GM21825 (cell line): Measurements from ENCODE around the gene PMPCB.
"Not testable (repeated sequence)": the region's sequence is repeated elsewhere in the genome, so short reads cannot be mapped to it uniquely, and the experiment has no call there.

Experiments
- ATAC-seq: cut with Tn5 transposase; IDR thresholded peaks from one replicate; pipeline ENCODE4 v1.9.1; 2021; ENCODE audit warnings: mild to moderate bottlenecking, moderate library complexity; ENCODE audit not compliant: unreplicated experiment

The PMPCB gene

GRCh38 chr7:103296901-103297836 is at the start of gene PMPCB:
Gene PMPCB, plus strand, starts transcription at chr7:103297435. Its CDS starts 25 bp downstream, at chr7:103297460.
- peak; percentile 93 for ATAC-seq

GRCh38 chr7:103253699-103254506 is 43.3 kb upstream of the PMPCB start:
- not testable (repeated sequence) for ATAC-seq

GRCh38 chr7:103264054-103264453 is 33.2 kb upstream of the PMPCB start:
- ATAC-seq: not testable (repeated sequence)

GRCh38 chr7:103266229-103266628 is 31.0 kb upstream of the PMPCB start:
- ATAC-seq: not testable (repeated sequence)

- not testable (repeated sequence) for ATAC-seq
These were observed 23.9 kb upstream of the PMPCB start for GRCh38 chr7:103273374-103273773.

GRCh38 chr7:103274867-103275266 is 22.4 kb upstream of the PMPCB start:
- not testable (repeated sequence) for ATAC-seq

- not testable (repeated sequence) for ATAC-seq
These were observed 19.0 kb upstream of the PMPCB start for GRCh38 chr7:103278195-103278594.

- ATAC-seq: peak; percentile 44
These were observed 17.6 kb upstream of the PMPCB start for GRCh38 chr7:103279636-103279962.

- peak; percentile 92 for ATAC-seq
These were observed 17.1 kb upstream of the PMPCB start for GRCh38 chr7:103279963-103280802.

- ATAC-seq: peak; percentile 5
These were observed 16.5 kb upstream of the PMPCB start for GRCh38 chr7:103280803-103281155.

- ATAC-seq: not testable (repeated sequence)
These were observed 14.3 kb upstream of the PMPCB start for GRCh38 chr7:103282802-103283427.

- ATAC-seq: no peak
These were observed 5.1 kb upstream of the PMPCB start for GRCh38 chr7:103292122-103292521.

- ATAC-seq: no peak
These were observed 3.7 kb upstream of the PMPCB start for GRCh38 chr7:103293526-103293925.

GRCh38 chr7:103297837-103298179 is 573 bp downstream of the PMPCB start:
- peak; percentile 16 for ATAC-seq

GRCh38 chr7:103299660-103300059 is 2.4 kb downstream of the PMPCB start:
- ATAC-seq: no peak

- ATAC-seq: no peak
These were observed 4.2 kb downstream of the PMPCB start for GRCh38 chr7:103301441-103301840.

- no peak for ATAC-seq
These were observed 10.4 kb downstream of the PMPCB start for GRCh38 chr7:103307503-103308231.

- ATAC-seq: no peak
These were observed 17.6 kb downstream of the PMPCB start for GRCh38 chr7:103314852-103315251.

GRCh38 chr7:103316380-103316941 is 19.2 kb downstream of the PMPCB start:
- no peak for ATAC-seq

GRCh38 chr7:103317009-103317408 is 19.8 kb downstream of the PMPCB start:
- ATAC-seq: no peak
